Ramos (cell line): ENCODE data around the gene EIF3B.

Experiments used
- in situ Hi-C: fragments of 300-500 bp; cut with MboI; formaldehyde crosslinking; loops from one replicate; pipeline ENCODE4 v1.14.3; 2022; ENCODE audit warnings: low sequenced_read_pairs; ENCODE audit not compliant: unreplicated experiment

Gene EIF3B

GRCh38 chr7:2336626-2337299 lies 17.9 kb upstream of the EIF3B start:
- in situ Hi-C loops: loop anchor here (25.0 kb wide), 2 partner anchors 674 to 749 kb away; partner anchors contain the start of gene ELFN1

- in situ Hi-C loops: loop anchor here (5.0 to 25.0 kb wide), 3 partner anchors 100 to 760 kb away; partner anchors contain the start of gene ELFN1
Observed at GRCh38 chr7:2347351-2348063, 7.1 kb upstream of the EIF3B start.

- in situ Hi-C loops: loop anchor here (10.0 kb wide), 1 partner anchor 245 kb away; no protein-coding TSS in a partner anchor
Observed at GRCh38 chr7:2350055-2350454, 4.6 kb upstream of the EIF3B start.

- in situ Hi-C loops: loop anchor here (10.0 kb wide), 1 partner anchor 246 kb away; no protein-coding TSS in a partner anchor
Observed at GRCh38 chr7:2350861-2351260, 3.8 kb upstream of the EIF3B start.

GRCh38 chr7:2353113-2353935 lies 1.3 kb upstream of the EIF3B start:
- in situ Hi-C loops: loop anchor here (10.0 kb wide), 1 partner anchor 249 kb away; no protein-coding TSS in a partner anchor

DNA sequence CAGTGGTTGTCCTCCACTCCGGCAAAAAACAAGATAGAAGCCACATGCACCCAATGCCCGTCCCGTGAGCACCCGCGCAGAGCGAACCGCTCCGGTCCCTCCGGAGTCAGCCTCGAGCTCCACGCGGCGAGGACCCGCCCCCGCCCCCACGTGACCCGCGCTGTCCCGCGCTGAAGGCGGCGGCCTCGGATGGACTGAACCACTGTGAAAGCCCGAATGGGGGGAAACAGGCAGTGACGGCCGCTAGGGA lies 766 bp upstream of the EIF3B start:
- in situ Hi-C loops: loop anchor here (10.0 kb wide), 1 partner anchor 249 kb away; no protein-coding TSS in a partner anchor

DNA sequence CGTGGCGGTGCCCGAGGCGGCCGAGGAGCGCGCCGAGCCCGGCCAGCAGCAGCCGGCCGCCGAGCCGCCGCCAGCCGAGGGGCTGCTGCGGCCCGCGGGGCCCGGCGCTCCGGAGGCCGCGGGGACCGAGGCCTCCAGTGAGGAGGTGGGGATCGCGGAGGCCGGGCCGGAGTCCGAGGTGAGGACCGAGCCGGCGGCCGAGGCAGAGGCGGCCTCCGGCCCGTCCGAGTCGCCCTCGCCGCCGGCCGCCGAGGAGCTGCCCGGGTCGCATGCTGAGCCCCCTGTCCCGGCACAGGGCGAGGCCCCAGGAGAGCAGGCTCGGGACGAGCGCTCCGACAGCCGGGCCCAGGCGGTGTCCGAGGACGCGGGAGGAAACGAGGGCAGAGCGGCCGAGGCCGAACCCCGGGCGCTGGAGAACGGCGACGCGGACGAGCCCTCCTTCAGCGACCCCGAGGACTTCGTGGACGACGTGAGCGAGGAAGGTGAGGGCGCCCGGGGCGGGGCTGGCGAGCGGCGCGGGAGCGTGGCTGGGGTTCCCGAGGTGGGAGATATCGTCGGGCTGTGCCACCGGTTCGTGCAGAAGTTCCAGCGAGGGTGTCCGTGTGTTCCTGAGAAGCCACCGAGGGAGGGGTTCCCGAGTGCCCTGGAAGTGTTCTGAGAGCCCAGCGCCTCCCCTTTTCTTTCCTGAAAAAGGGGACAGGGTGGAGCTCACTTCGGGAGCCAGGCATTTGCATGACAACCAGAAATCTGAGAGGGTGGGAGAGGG lies 495 bp downstream of the EIF3B start:
- in situ Hi-C loops: loop anchor here (10.0 kb wide), 1 partner anchor 250 kb away; no protein-coding TSS in a partner anchor

DNA sequence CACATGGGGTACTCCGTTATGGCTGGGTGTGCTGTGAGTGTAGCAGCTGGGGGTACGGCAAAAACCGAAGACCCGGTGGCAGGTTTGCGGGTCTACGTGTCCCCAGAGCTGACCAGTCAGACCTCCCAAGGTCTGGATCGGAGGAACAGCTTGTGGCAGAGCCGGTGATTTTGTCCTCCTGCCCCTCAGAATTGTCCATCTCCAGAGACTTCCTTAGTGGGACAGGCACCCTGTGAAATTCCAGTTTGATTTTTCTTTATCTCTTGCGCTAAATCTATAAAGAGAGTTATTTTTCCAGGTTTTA lies 1.0 kb downstream of the EIF3B start:
- in situ Hi-C loops: loop anchor here (10.0 kb wide), 1 partner anchor 251 kb away; no protein-coding TSS in a partner anchor

DNA sequence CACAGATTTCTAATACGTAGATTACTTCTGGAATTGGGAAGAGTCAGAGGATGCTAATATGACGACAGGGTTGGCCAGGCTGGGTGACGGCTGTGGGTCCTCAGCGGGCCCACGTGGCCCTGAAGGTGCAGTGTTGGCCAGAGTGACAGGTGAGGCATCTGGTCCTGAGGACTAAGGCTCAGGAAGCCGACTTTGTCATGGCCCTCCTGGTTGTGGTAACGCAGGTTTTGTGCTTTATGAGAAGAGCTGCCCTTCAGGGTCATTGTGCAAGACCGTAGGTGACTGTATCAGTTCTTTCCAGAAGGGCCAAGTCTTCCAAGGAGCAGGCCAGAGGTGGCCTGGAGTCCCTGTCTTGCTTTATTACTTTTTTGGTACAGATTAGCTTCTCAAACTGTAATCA lies 2.5 kb downstream of the EIF3B start:
- in situ Hi-C loops: loop anchor here (10.0 kb wide), 1 partner anchor 252 kb away; no protein-coding TSS in a partner anchor

- in situ Hi-C loops: loop anchor here (10.0 kb wide), 1 partner anchor 253 kb away; no protein-coding TSS in a partner anchor
Observed at GRCh38 chr7:2357571-2357970, 2.9 kb downstream of the EIF3B start.

GRCh38 chr7:2358968-2359527 lies 4.4 kb downstream of the EIF3B start:
- in situ Hi-C loops: loop anchor here (10.0 kb wide), 1 partner anchor 254 kb away; no protein-coding TSS in a partner anchor

- in situ Hi-C loops: loop anchor here (10.0 kb wide), 1 partner anchor 255 kb away; no protein-coding TSS in a partner anchor
Observed at GRCh38 chr7:2359610-2360009, 5.0 kb downstream of the EIF3B start.

DNA sequence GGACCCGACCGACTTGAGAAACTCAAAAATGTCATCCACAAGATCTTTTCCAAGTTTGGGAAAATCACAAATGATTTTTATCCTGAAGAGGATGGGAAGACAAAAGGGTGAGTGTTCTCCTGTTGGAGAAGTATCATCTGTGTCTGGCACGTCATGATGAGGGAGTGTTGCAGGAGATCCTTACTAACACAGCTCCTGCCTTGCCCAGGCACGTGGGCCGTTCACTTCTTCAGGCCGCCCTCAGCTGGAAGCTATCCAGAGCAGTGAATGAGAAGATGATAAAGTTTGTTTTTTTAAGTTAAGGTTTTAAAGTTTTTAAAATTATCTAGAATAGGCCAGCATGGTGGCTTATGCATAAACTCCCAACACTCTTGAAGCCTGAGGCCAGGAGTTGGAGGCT lies 6.2 kb downstream of the EIF3B start:
- in situ Hi-C loops: no loop called here

DNA sequence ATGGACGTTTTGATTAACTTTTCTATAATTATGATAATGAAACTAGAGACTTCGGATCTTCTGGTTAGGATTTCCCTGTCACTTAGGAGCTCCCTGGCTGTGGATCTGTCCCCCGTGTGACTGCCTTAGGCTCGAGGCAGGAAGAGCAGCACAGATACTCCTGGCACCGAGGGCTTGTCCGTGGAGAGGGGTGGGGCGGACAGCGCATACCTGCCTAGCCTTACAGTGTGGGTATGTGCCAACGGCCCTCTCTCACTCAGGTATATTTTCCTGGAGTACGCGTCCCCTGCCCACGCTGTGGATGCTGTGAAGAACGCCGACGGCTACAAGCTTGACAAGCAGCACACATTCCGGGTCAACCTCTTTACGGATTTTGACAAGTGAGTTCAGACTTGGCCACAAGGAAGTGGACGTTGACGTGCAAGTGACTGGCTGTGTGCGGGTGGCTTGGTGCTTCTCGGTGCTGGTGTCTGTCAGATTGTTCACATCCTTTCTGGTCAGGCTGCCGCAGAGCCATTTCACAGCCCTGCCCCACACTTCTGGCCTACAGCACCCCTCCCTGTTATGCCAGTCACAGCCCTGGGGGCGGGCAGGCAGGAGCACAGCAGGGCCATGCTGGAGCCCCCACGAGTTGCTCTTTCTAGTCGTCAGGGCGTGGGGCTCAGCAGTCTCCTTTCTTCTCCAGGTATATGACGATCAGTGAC lies 7.9 kb downstream of the EIF3B start:
- in situ Hi-C loops: no loop called here

GRCh38 chr7:2369139-2369538 lies 14.5 kb downstream of the EIF3B start:
- in situ Hi-C loops: no loop called here

DNA sequence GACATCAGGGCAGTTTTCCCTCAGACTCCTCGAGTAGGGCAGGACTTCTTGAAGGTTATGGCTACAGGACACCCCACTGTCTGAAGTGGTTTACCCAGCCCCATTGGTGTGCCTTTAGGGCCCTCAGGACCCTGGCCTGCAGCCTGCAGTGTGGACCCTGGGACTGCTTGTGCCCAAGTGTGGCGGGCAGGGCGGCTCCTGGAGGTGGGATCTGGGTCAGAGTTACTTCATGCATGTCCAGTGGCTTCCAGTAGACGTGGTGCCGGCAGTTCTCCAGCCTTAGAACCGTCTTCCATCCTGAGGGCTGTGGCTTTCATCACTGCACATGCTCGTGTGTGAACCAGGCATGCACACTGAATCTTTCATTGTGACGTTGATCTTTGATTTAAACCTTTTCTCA lies 16.7 kb downstream of the EIF3B start:
- in situ Hi-C loops: no loop called here

GRCh38 chr7:2372724-2373123 lies 18.1 kb downstream of the EIF3B start:
- in situ Hi-C loops: no loop called here

GRCh38 chr7:2373124-2373556 lies 18.5 kb downstream of the EIF3B start:
- in situ Hi-C loops: no loop called here

GRCh38 chr7:2373646-2374045 lies 19.0 kb downstream of the EIF3B start:
- in situ Hi-C loops: no loop called here
